Liver (tissue), 9 donors: Measurements from ENCODE around the gene FGFBP2. TPM values are rescaled to one million over a fixed set of nuclear protein-coding genes. Genes with fewer than 3 reads are reported as not detected.

Experiments used
- DNase-seq: peaks from one replicate; pipeline ENCODE4 v3.0.0-alpha.2; 2017; ENCODE audit warnings: low spot score
- H3K27ac ChIP-seq, 2 donors: one replicate each; pipeline ENCODE4 v1.7.0; 2013; ENCODE audit warnings: inconsistent platforms in 2 of 2, low read length in 2 of 2, control low read depth in 1 of 2, low read depth in 1 of 2, mild to moderate bottlenecking in 1 of 2
- H3K27me3 ChIP-seq, 4 donors: one replicate each; pipeline versions ENCODE4 v1.6.1 to v1.7.0; 2013; ENCODE audit warnings: low read length in 3 of 4, inconsistent platforms in 1 of 4, mild to moderate bottlenecking in 1 of 4, moderate library complexity in 1 of 4; ENCODE audit not compliant: control insufficient read depth in 4 of 4, insufficient read depth in 4 of 4
- H3K36me3 ChIP-seq, 4 donors: one replicate each; pipeline versions ENCODE4 v1.6.1 to v1.7.0; 2013; ENCODE audit warnings: low read length in 3 of 4, mild to moderate bottlenecking in 3 of 4, low read depth in 1 of 4, moderate library complexity in 1 of 4; ENCODE audit not compliant: control insufficient read depth in 4 of 4, insufficient read depth in 3 of 4
- H3K4me1 ChIP-seq, 4 donors: one replicate each; pipeline versions ENCODE4 v1.6.1 to v1.7.0; 2013; ENCODE audit warnings: low read length in 3 of 4, mild to moderate bottlenecking in 3 of 4, moderate library complexity in 1 of 4; ENCODE audit not compliant: control insufficient read depth in 4 of 4, insufficient read depth in 4 of 4
- H3K4me3 ChIP-seq, 3 donors: one replicate each; pipeline versions ENCODE4 v1.6.1 to v1.7.0; 2013; ENCODE audit warnings: low read length in 3 of 3, control low read depth in 1 of 3, low read depth in 1 of 3, mild to moderate bottlenecking in 1 of 3
- H3K9ac ChIP-seq, 2 donors: one replicate each; pipeline ENCODE4 v1.7.0; 2013; ENCODE audit warnings: low read length in 2 of 2, mild to moderate bottlenecking in 2 of 2, moderate library complexity in 2 of 2, control low read depth in 1 of 2, low read depth in 1 of 2
- H3K9me3 ChIP-seq, 4 donors: one replicate each; pipeline versions ENCODE4 v1.6.1 to v1.7.0; 2013; ENCODE audit warnings: low read length in 3 of 4; ENCODE audit not compliant: control insufficient read depth in 4 of 4
- ATF3 ChIP-seq: IDR thresholded peaks from 2 replicates; pipeline ENCODE4 v1.6.1; 2016; ENCODE audit warnings: antibody characterized with exemption
- EGR1 ChIP-seq, 2 donors: IDR thresholded peaks; 2 replicates each; pipeline ENCODE4 v1.6.1; 2016 to 2018; ENCODE audit warnings: antibody characterized with exemption in 2 of 2, low read depth in 2 of 2
- FOXA1 ChIP-seq: IDR thresholded peaks from 2 replicates; pipeline ENCODE4 v1.6.1; 2016; ENCODE audit warnings: antibody characterized with exemption
- FOXA2 ChIP-seq: IDR thresholded peaks from 2 replicates; pipeline ENCODE4 v1.6.1; 2016; ENCODE audit warnings: antibody characterized with exemption
- GABPA ChIP-seq, 2 donors: IDR thresholded peaks in 1 of 2; conservative IDR thresholded peaks in 1 of 2; 2 replicates each; pipeline ENCODE4 v1.6.1; 2016; ENCODE audit warnings: antibody characterized with exemption in 2 of 2, mild to moderate bottlenecking in 1 of 2, moderate library complexity in 1 of 2
- HNF4A ChIP-seq, 2 donors: conservative IDR thresholded peaks; 2 replicates each; pipeline ENCODE4 v1.6.1; 2016; ENCODE audit warnings: antibody characterized with exemption in 2 of 2, mild to moderate bottlenecking in 2 of 2
- HNF4G ChIP-seq: IDR thresholded peaks from 2 replicates; pipeline ENCODE4 v1.6.1; 2016; ENCODE audit warnings: antibody characterized with exemption
- JUND ChIP-seq, 2 donors: IDR thresholded peaks; 2 replicates each; pipeline ENCODE4 v1.6.1; 2016; ENCODE audit warnings: antibody characterized with exemption in 2 of 2
- NR2F2 ChIP-seq: IDR thresholded peaks from 2 replicates; pipeline ENCODE4 v1.6.1; 2016; ENCODE audit warnings: antibody characterized with exemption
- RAD21 ChIP-seq, 2 donors: IDR thresholded peaks; 2 replicates each; pipeline ENCODE4 v1.6.1; 2016; ENCODE audit warnings: antibody characterized with exemption in 2 of 2, mild to moderate bottlenecking in 2 of 2
- RXRA ChIP-seq, 2 donors: IDR thresholded peaks; 2 replicates each; pipeline ENCODE4 v1.6.1; 2017 to 2018; ENCODE audit warnings: antibody characterized with exemption in 2 of 2, mild to moderate bottlenecking in 1 of 2
- SP1 ChIP-seq: IDR thresholded peaks from 2 replicates; pipeline ENCODE4 v1.6.1; 2018; ENCODE audit warnings: antibody characterized with exemption, mild to moderate bottlenecking
- TAF1 ChIP-seq: conservative IDR thresholded peaks from 2 replicates; pipeline ENCODE4 v1.6.1; 2016; ENCODE audit warnings: antibody characterized with exemption, mild to moderate bottlenecking
- YY1 ChIP-seq: IDR thresholded peaks from 2 replicates; pipeline ENCODE4 v1.6.1; 2016; ENCODE audit warnings: antibody characterized with exemption, mild to moderate bottlenecking
- WGBS: extraction: QIAGEN DNeasy Blood & Tissue Kit; methylation state at CpG from one replicate; pipeline ENCODE4 v1.1.7; 2013; 5-methylcytosine and 5-hydroxymethylcytosine counted together
- polyA plus RNA-seq, 2 donors: library from polyadenylated mRNA; stranded (reverse) in 1 of 2; unstranded in 1 of 2; fragments of 200-250 nt in 1 of 2; fragments of >200 nt in 1 of 2; fragmentation: Nextera tagmentation in 1 of 2; extraction: Ambion mirVana in 1 of 2; gene quantifications; one replicate each; pipeline versions ENCODE4 v1.2.1 to v1.2.3, GENCODE V29; 2013 to 2015
- total RNA-seq, 2 donors: library from RNA; depleted of rRNA; stranded (reverse); fragments of >200 nt; gene quantifications; one replicate each; pipeline ENCODE4 v1.2.3, GENCODE V29; 2014
- TF ChIP-seq, protein P1 (sequence below): IDR thresholded peaks from 2 replicates; pipeline ENCODE4 v1.6.1; 2016; ENCODE audit warnings: antibody characterized with exemption, mild to moderate bottlenecking
- TF ChIP-seq, protein P2 (sequence below): IDR thresholded peaks from 2 replicates; pipeline ENCODE4 v1.6.1; 2016; ENCODE audit warnings: antibody characterized with exemption
- TF ChIP-seq, protein P3 (sequence below): fragments of 150-350 bp; IDR thresholded peaks from 2 replicates; pipeline ENCODE4 v1.5.1; 2017; ENCODE audit warnings: improper control_type of control experiment, low read depth, low read length; ENCODE audit not compliant: missing input control
- TF ChIP-seq, protein P4 (sequence below): IDR thresholded peaks from 2 replicates; pipeline ENCODE4 v1.6.1; 2016; ENCODE audit warnings: antibody characterized with exemption
- donor health status: healthy.
- donor health status: healthy.
- donor health status: healthy.
- donor health status: healthy.
- donor health status: healthy.

Gene FGFBP2
- total and polyA plus RNA-seq, 4 donors, result 0.14 to 0.60 (median 0.25) TPM; not detected in 1

- Histone ChIP-seq H3K4me3 (no peak overlapping the region), H3K9ac (no peak overlapping the region), H3K36me3 (no peaks in the 10 kb centered on the region), H3K27me3 (no peaks in the 10 kb centered on the region), H3K9me3 (no peaks in the 10 kb centered on the region), H3K4me1 (peaks cover 0 to 4% (median under 1%) of the 10 kb centered on the region in 4 donors), H3K27ac (no peak overlapping the region)
- WGBS, result 67% methylated on average over 12 of the region's 12 CpGs
- DNase-seq, result no peak
- TF ChIP-seq, protein P1, sequence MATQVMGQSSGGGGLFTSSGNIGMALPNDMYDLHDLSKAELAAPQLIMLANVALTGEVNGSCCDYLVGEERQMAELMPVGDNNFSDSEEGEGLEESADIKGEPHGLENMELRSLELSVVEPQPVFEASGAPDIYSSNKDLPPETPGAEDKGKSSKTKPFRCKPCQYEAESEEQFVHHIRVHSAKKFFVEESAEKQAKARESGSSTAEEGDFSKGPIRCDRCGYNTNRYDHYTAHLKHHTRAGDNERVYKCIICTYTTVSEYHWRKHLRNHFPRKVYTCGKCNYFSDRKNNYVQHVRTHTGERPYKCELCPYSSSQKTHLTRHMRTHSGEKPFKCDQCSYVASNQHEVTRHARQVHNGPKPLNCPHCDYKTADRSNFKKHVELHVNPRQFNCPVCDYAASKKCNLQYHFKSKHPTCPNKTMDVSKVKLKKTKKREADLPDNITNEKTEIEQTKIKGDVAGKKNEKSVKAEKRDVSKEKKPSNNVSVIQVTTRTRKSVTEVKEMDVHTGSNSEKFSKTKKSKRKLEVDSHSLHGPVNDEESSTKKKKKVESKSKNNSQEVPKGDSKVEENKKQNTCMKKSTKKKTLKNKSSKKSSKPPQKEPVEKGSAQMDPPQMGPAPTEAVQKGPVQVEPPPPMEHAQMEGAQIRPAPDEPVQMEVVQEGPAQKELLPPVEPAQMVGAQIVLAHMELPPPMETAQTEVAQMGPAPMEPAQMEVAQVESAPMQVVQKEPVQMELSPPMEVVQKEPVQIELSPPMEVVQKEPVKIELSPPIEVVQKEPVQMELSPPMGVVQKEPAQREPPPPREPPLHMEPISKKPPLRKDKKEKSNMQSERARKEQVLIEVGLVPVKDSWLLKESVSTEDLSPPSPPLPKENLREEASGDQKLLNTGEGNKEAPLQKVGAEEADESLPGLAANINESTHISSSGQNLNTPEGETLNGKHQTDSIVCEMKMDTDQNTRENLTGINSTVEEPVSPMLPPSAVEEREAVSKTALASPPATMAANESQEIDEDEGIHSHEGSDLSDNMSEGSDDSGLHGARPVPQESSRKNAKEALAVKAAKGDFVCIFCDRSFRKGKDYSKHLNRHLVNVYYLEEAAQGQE, result no peak
- TF ChIP-seq HNF4G (no peak), EGR1 (IDR thresholded peaks at IDR 0.05; ENCODE audit: low read depth in 2 of 2) (no peak), NR2F2 (no peak), GABPA (IDR thresholded peaks at IDR 0.05 in 1 of 2, conservative IDR thresholded peaks at IDR 0.05 in 1 of 2) (no peak), JUND (IDR thresholded peaks at IDR 0.05) (no peak), ATF3 (no peak), RXRA (IDR thresholded peaks at IDR 0.05) (no peak), FOXA1 (no peak), HNF4A (conservative IDR thresholded peaks at IDR 0.05) (no peak), RAD21 (IDR thresholded peaks at IDR 0.05) (no peak), YY1 (no peak), TAF1 (no peak), FOXA2 (no peak), SP1 (no peak)
- TF ChIP-seq, protein P2, sequence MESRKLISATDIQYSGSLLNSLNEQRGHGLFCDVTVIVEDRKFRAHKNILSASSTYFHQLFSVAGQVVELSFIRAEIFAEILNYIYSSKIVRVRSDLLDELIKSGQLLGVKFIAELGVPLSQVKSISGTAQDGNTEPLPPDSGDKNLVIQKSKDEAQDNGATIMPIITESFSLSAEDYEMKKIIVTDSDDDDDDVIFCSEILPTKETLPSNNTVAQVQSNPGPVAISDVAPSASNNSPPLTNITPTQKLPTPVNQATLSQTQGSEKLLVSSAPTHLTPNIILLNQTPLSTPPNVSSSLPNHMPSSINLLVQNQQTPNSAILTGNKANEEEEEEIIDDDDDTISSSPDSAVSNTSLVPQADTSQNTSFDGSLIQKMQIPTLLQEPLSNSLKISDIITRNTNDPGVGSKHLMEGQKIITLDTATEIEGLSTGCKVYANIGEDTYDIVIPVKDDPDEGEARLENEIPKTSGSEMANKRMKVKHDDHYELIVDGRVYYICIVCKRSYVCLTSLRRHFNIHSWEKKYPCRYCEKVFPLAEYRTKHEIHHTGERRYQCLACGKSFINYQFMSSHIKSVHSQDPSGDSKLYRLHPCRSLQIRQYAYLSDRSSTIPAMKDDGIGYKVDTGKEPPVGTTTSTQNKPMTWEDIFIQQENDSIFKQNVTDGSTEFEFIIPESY, result no peak
- TF ChIP-seq, protein P3, sequence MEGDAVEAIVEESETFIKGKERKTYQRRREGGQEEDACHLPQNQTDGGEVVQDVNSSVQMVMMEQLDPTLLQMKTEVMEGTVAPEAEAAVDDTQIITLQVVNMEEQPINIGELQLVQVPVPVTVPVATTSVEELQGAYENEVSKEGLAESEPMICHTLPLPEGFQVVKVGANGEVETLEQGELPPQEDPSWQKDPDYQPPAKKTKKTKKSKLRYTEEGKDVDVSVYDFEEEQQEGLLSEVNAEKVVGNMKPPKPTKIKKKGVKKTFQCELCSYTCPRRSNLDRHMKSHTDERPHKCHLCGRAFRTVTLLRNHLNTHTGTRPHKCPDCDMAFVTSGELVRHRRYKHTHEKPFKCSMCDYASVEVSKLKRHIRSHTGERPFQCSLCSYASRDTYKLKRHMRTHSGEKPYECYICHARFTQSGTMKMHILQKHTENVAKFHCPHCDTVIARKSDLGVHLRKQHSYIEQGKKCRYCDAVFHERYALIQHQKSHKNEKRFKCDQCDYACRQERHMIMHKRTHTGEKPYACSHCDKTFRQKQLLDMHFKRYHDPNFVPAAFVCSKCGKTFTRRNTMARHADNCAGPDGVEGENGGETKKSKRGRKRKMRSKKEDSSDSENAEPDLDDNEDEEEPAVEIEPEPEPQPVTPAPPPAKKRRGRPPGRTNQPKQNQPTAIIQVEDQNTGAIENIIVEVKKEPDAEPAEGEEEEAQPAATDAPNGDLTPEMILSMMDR, result no peak
- TF ChIP-seq, protein P4, sequence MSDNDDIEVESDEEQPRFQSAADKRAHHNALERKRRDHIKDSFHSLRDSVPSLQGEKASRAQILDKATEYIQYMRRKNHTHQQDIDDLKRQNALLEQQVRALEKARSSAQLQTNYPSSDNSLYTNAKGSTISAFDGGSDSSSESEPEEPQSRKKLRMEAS, result no peak
These were observed 37.9 kb upstream of the FGFBP2 start for GRCh38 chr4:16000708-16001483.
